NCI-H345 treated with DMSO at 0.1 percent for 48 hours (cell line): ENCODE measurements around the gene ATIC.

Source experiments
- DNase-seq: peaks from one replicate; lab custom pipeline; 2025; ENCODE audit not compliant: unreplicated experiment; lab: John Stamatoyannopoulos, UW

Gene ATIC

DNA sequence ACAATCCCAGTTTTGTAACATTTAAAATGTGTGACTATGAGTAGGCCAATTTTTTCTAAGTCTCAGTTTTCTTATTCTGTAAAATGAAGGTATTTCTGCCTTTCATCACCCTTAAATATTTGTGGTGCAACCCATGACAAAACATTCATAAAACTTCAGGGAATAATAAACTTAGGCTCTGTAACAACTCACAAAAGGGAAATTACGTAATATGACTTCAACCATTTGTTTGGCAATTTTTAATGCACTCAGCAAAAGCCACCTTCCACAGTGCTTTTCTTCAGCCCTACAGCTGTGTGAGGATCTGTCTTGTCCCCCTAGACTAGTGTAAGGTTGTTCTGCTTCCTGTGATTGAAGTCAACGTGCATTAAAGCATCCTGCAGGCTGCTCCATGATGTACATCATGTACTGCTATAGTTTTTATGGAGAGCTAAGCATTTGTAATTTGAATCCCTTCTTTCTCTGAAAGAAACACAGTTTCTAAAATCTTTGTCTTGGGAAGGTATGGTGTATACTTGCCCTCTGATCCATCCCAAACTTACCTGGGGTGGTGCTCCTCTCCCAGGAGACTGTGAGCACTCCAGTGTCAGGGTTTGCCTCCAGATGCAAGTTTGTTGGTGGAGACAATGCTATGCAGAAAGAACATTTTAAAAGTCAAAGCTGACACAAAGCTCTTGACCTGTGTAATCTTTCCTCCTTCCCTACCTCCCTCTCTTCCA lies 84.9 kb downstream of the ATIC start:
- no peak for DNase-seq

DNA sequence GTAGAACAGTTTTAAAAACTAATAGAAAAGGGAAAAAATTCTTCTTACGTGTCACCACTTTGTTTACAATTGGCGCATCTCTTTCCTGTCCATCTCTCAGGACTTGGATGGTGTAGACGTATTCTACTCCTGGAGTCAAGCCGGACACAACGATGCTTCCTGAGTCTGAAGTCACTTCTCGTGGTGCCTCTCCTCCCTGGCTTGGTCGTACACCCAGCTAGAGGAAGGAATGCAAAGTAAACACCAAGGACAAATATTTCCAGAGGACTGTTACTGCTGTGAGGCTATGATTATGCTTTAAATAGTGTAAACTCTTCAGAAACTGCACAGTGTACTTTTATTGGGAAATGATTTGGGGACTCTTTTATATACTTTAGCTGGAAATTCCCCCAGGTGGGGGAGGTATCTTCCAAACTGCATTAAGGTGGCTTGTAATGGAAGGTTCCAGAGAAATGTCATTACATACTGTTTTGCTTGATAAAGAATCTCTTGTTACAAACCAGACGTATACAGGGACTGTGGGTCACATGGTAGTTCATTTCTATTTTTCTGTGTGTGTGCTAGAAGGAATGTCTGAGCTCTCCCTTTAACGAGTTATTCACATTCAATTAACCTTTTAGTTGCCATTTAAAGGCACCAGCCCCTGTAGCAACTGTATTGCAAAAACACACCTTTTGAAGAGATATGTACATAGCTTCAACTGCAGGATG lies 85.9 kb downstream of the ATIC start:
- no peak for DNase-seq

DNA sequence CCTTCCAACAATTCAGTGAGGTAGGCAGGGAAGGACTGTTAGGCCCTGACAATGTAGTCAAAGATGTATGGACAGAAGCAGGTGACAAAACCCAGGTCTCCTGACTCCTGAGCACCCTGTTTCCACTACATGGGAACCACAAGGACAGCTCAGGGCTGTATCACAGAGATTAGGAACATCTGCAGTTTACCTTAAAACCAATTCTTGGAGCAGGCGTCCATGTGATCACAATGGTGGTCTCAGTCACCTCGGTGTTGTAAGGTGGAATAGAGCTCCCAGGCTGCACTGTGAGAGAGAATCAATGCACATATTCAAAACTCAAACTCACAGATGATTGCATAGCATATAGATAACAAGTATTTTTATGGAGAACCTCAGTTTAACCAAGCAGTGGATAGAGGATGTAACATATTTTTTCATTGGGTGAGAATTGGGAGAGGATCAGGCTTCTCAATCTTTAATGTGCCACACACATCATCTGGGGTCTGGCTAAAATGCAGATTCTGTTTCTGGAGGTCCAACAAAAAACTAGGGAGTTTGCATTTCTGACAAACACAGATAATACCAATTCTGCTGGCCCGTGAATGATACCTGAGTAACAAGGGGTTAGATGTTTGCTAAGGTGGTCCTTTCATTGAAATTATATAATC lies 87.3 kb downstream of the ATIC start:
- no peak for DNase-seq
